ENCODE results near the gene C14orf119.

- TF ChIP-seq CTCF (IDR thresholded peaks at IDR 0.05) = no peak
- TF ChIP-seq POLR2A (IDR thresholded peaks at IDR 0.05) = no peak
These were observed 15.5 kb downstream of the C14orf119 start for GRCh38 chr14:23110579-23111365.
